Body of pancreas (tissue), 4 donors: ENCODE results near the gene DDIT3.

Source experiments
- CTCF ChIP-seq, 7 experiments: fragments of 450-650 bp in 4 of 7; fragments of 200-600 bp in 3 of 7; sonication (generic) in 3 of 7; IDR thresholded peaks; one replicate each; pipeline ENCODE4 v1.5.1; 2016 to 2019; ENCODE audit warnings: antibody characterized with exemption in 7 of 7
- POLR2A ChIP-seq, 3 donors: fragments of 450-650 bp; IDR thresholded peaks; one replicate each; pipeline ENCODE4 v1.6.1; 2016; ENCODE audit warnings: antibody characterized with exemption in 3 of 3, mild to moderate bottlenecking in 2 of 3

DNA sequence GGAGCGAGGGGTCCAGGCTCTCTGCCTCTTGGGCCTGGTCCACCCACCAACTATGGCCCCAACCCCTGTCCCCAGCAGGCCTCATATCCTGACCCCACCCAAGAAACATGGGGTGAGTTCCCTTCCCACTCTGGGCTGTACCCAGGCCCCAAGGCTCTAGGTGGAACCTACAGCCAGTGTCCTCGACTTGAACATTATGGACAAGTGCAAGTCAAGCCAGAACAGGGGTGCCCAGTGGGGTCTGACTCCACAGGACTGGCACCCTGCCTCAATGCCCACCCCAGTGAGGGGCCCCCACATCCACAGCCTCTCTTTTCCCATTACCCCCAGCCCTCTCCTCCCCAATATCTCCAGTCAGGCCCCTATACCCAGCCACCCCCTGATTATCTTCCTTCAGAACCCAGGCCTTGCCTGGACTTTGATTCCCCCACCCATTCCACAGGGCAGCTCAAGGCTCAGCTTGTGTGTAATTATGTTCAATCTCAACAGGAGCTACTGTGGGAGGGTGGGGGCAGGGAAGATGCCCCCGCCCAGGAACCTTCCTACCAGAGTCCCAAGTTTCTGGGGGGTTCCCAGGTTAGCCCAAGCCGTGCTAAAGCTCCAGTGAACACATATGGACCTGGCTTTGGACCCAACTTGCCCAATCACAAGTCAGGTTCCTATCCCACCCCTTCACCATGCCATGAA lies 49.2 kb downstream of the DDIT3 start:
- TF ChIP-seq CTCF (IDR thresholded peaks at IDR 0.05) (no peak), POLR2A (IDR thresholded peaks at IDR 0.05) (no peak)
